CD14-positive monocyte (primary cell): Measurements from ENCODE around the gene NRF1. TPM values are rescaled to one million over a fixed set of nuclear protein-coding genes. Genes with fewer than 3 reads are reported as not detected.
"Not testable (repeated sequence)": the region's sequence is repeated elsewhere in the genome, so short reads cannot be mapped to it uniquely, and the experiment has no call there.

Experiments
- DNase-seq, 3 donors: peaks; one replicate each; pipeline ENCODE4 v3.0.0-alpha.2; 2011 to 2022
- H2AFZ ChIP-seq: 2 replicates; pipeline ENCODE4 v1.6.0; 2012; ENCODE audit warnings: mild to moderate bottlenecking, low read depth, low read length, inconsistent platforms; ENCODE audit not compliant: insufficient read depth, poor library complexity, severe bottlenecking
- H3K27ac ChIP-seq, 2 donors: 1 replicate in 1 of 2; 2 replicates in 1 of 2; pipeline ENCODE4 v1.5.1; 2012 to 2013; ENCODE audit warnings: low read length in 2 of 2, control low read depth in 1 of 2, inconsistent platforms in 1 of 2, low read depth in 1 of 2, mild to moderate bottlenecking in 1 of 2
- H3K27me3 ChIP-seq, 2 donors: one replicate each; pipeline versions ENCODE4 v1.6.0 to v1.6.1; 2011 to 2013; ENCODE audit warnings: low read length in 2 of 2; ENCODE audit not compliant: control insufficient read depth in 2 of 2, insufficient read depth in 2 of 2
- H3K36me3 ChIP-seq, 2 donors: replicated peaks in 1 of 2; 1 replicate in 1 of 2; 2 replicates in 1 of 2; pipeline versions ENCODE4 v1.5.1 to v1.6.1; 2012 to 2013; ENCODE audit warnings: low read length in 2 of 2, control low read depth in 1 of 2, inconsistent platforms in 1 of 2, mild to moderate bottlenecking in 1 of 2; ENCODE audit not compliant: insufficient read depth in 2 of 2, control insufficient read depth in 1 of 2
- H3K4me1 ChIP-seq, 2 donors: 1 replicate in 1 of 2; 2 replicates in 1 of 2; pipeline versions ENCODE4 v1.5.1 to v1.6.1; 2012 to 2013; ENCODE audit warnings: low read length in 2 of 2, control low read depth in 1 of 2, inconsistent platforms in 1 of 2, mild to moderate bottlenecking in 1 of 2, moderate library complexity in 1 of 2; ENCODE audit not compliant: insufficient read depth in 2 of 2, control insufficient read depth in 1 of 2
- H3K4me2 ChIP-seq: replicated peaks from 2 replicates; pipeline ENCODE3; 2012; ENCODE audit warnings: low read length, moderate library complexity, mild to moderate bottlenecking; ENCODE audit not compliant: poor library complexity, severe bottlenecking; ENCODE audit errors: extremely low read depth
- H3K4me3 ChIP-seq, 3 experiments: fragments of 200-600 bp in 1 of 3; sonication (generic) in 1 of 3; replicated peaks in 1 of 3; 1 replicate in 2 of 3; 2 replicates in 1 of 3; pipeline ENCODE4 v1.5.1; 2011 to 2013; ENCODE audit warnings: low read length in 3 of 3, mild to moderate bottlenecking in 3 of 3, control low read depth in 2 of 3, low read depth in 2 of 3, inconsistent platforms in 1 of 3, moderate library complexity in 1 of 3
- H3K79me2 ChIP-seq: 2 replicates; pipeline ENCODE4 v1.6.0; 2012; ENCODE audit warnings: mild to moderate bottlenecking, control low read depth, inconsistent platforms, low read length, moderate library complexity; ENCODE audit not compliant: insufficient read depth
- H3K9ac ChIP-seq: 2 replicates; pipeline ENCODE4 v1.6.0; 2017; ENCODE audit warnings: low read length, mild to moderate bottlenecking; ENCODE audit not compliant: insufficient read depth, poor library complexity, severe bottlenecking
- H3K9me3 ChIP-seq, 2 donors: replicated peaks in 1 of 2; 1 replicate in 1 of 2; 2 replicates in 1 of 2; pipeline versions ENCODE4 v1.5.1 to v1.6.1; 2012 to 2013; ENCODE audit warnings: low read length in 2 of 2, control low read depth in 1 of 2; ENCODE audit not compliant: control insufficient read depth in 1 of 2, insufficient read depth in 1 of 2
- H4K20me1 ChIP-seq: 2 replicates; pipeline ENCODE4 v1.6.0; 2012; ENCODE audit warnings: mild to moderate bottlenecking, low read length, control low read depth, moderate library complexity; ENCODE audit not compliant: insufficient read depth
- H3K27ac Mint-ChIP-seq, 7 donors: one replicate each; pipeline ENCODE4 v1.8.0; 2020; ENCODE audit warnings: mild to moderate bottlenecking in 7 of 7, mixed read lengths in 7 of 7, moderate library complexity in 6 of 7, inconsistent platforms in 2 of 7
- H3K27me3 Mint-ChIP-seq, 3 donors: one replicate each; pipeline ENCODE4 v1.8.0; 2021 to 2022; ENCODE audit warnings: low read depth in 3 of 3, mild to moderate bottlenecking in 3 of 3, mixed read lengths in 3 of 3, moderate library complexity in 3 of 3, inconsistent platforms in 1 of 3
- H3K36me3 Mint-ChIP-seq, 2 donors: one replicate each; pipeline ENCODE4 v1.8.0; 2020; ENCODE audit warnings: mixed read lengths in 2 of 2, inconsistent platforms in 1 of 2, mild to moderate bottlenecking in 1 of 2
- H3K4me1 Mint-ChIP-seq: one replicate; pipeline ENCODE4 v1.8.0; 2020; ENCODE audit warnings: mild to moderate bottlenecking, mixed read lengths
- H3K4me3 Mint-ChIP-seq, 2 donors: one replicate each; pipeline ENCODE4 v1.8.0; 2020; ENCODE audit warnings: mild to moderate bottlenecking in 2 of 2, mixed read lengths in 2 of 2, moderate library complexity in 1 of 2
- H3K9me3 Mint-ChIP-seq, 7 donors: one replicate each; pipeline ENCODE4 v1.8.0; 2020 to 2022; ENCODE audit warnings: mixed read lengths in 7 of 7, mild to moderate bottlenecking in 6 of 7, moderate library complexity in 6 of 7, inconsistent platforms in 2 of 7
- WGBS: methylation state at CpG from one replicate; pipeline ENCODE4 v1.1.5; 2013; ENCODE audit warnings: missing lambda C conversion rate; ENCODE audit not compliant: insufficient coverage; 5-methylcytosine and 5-hydroxymethylcytosine counted together
- intact Hi-C, 2 donors: fragments of 100-400 bp; cut with micrococcal nuclease; formaldehyde crosslinking; loops; one replicate each; pipeline versions ENCODE4 v1.15.0 to v1.15.1; 2023
- polyA plus RNA-seq, 3 donors: library from polyadenylated mRNA; depleted of rRNA in 1 of 3; unstranded in 2 of 3; stranded (reverse) in 1 of 3; fragments of 300-500 nt in 2 of 3; fragments of >200 nt in 1 of 3; fragmentation: Illumina TruSeq in 2 of 3; gene quantifications; 1 replicate in 2 of 3; 2 replicates in 1 of 3; pipeline ENCODE4 v1.2.3, GENCODE V29; 2012 to 2021
- TF ChIP-seq, protein P1 (sequence below): fragments of 200-600 bp; IDR thresholded peaks from one replicate; pipeline ENCODE4 v1.8.0; 2022; ENCODE audit warnings: antibody characterized with exemption, mild to moderate bottlenecking

The NRF1 gene
- polyA plus RNA-seq, 3 donors = 5.1 to 14.0 (median 7.7) TPM

DNA sequence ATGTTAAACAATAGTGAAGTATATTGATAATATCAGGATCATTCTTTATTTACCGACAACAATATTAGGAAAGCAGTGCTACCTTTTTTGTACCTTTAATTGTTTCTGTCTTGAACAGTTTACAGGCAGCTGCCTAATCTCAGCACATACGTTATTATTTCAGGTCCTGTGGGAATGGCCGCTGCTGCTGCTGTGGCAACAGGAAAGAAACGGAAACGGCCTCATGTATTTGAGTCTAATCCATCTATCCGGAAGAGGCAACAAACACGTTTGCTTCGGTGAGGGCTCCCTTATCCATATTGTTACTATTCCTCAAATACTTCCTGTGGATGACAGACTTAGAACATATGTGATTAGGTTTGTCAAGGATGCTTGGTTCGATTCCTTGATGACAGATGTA lies 59.7 kb downstream of the NRF1 start:
- Mint-ChIP-seq H3K4me3 (no peak overlapping the region), H3K4me1 (no peaks in the 10 kb centered on the region), H3K27me3 (no peaks in the 10 kb centered on the region), H3K9me3 (peaks cover 0 to 9% (median 4%) of the 10 kb centered on the region in 7 donors), H3K27ac (no peak overlapping the region), H3K36me3 (peaks cover 25 to 34% of the 10 kb centered on the region in 2 donors)
- WGBS = 100% methylated on average over 3 of the region's 9 CpGs
- Histone ChIP-seq H3K27ac (no peak overlapping the region), H3K4me1 (no peaks in the 10 kb centered on the region), H3K79me2 (no peaks in the 10 kb centered on the region), H3K36me3 (peaks cover 29 to 62% of the 10 kb centered on the region in 2 donors), H4K20me1 (peaks cover 5% of the 10 kb centered on the region), H3K9me3 (peaks cover 8 to 14% of the 10 kb centered on the region in 2 donors), H3K9ac (no peak overlapping the region), H3K4me3 (no peak overlapping the region), H2AFZ (no peak overlapping the region), H3K27me3 (no peaks in the 10 kb centered on the region), H3K4me2 (no peak overlapping the region)
- TF ChIP-seq, protein P1, sequence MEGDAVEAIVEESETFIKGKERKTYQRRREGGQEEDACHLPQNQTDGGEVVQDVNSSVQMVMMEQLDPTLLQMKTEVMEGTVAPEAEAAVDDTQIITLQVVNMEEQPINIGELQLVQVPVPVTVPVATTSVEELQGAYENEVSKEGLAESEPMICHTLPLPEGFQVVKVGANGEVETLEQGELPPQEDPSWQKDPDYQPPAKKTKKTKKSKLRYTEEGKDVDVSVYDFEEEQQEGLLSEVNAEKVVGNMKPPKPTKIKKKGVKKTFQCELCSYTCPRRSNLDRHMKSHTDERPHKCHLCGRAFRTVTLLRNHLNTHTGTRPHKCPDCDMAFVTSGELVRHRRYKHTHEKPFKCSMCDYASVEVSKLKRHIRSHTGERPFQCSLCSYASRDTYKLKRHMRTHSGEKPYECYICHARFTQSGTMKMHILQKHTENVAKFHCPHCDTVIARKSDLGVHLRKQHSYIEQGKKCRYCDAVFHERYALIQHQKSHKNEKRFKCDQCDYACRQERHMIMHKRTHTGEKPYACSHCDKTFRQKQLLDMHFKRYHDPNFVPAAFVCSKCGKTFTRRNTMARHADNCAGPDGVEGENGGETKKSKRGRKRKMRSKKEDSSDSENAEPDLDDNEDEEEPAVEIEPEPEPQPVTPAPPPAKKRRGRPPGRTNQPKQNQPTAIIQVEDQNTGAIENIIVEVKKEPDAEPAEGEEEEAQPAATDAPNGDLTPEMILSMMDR = no peak
- intact Hi-C loops = no loop called here
- DNase-seq = no peak

GRCh38 chr7:129674475-129674874 lies 63.0 kb downstream of the NRF1 start:
- Histone ChIP-seq H3K9me3 (peaks cover 8 to 14% of the 10 kb centered on the region in 2 donors), H3K36me3 (peaks cover 45 to 91% of the 10 kb centered on the region in 2 donors)
- H3K9ac ChIP-seq, H3K4me3 Mint-ChIP-seq, H3K4me3 ChIP-seq, intact Hi-C loops, H4K20me1 ChIP-seq, H3K27ac ChIP-seq, DNase-seq, H3K27me3 ChIP-seq, H3K27ac Mint-ChIP-seq, H3K79me2 ChIP-seq, H3K4me1 ChIP-seq, H3K27me3 Mint-ChIP-seq, H3K4me1 Mint-ChIP-seq, H2AFZ ChIP-seq, H3K9me3 Mint-ChIP-seq, H3K4me2 ChIP-seq: not testable (repeated sequence)
- H3K36me3 Mint-ChIP-seq = peaks cover 43 to 52% of the 10 kb centered on the region in 2 donors
- no CpG with 5 or more reads among the region's 4 CpGs for WGBS
